ENCODE results near the gene FIGN. TPM values are rescaled to one million over a fixed set of nuclear protein-coding genes. Genes with fewer than 3 reads are reported as not detected.

The FIGN gene
- total RNA-seq, 2 experiments from 2014 or later: not detected

- H3K4me1 Mint-ChIP-seq: no peaks in the 10 kb centered on the region
- CTCF ChIA-PET: no interaction called here
- H3K9me3 Mint-ChIP-seq: no peaks in the 10 kb centered on the region
- H3K36me3 Mint-ChIP-seq (ENCODE audit: low read depth): no peaks in the 10 kb centered on the region
- no peak for DNase-seq
- POLR2A ChIA-PET: no interaction called here
- H3K27me3 Mint-ChIP-seq: no peaks in the 10 kb centered on the region
- no peak overlapping the region for H3K27ac Mint-ChIP-seq
- no peak overlapping the region for H3K4me3 Mint-ChIP-seq
These were observed 22.1 kb downstream of the FIGN start for GRCh38 chr2:163713534-163714311.

GRCh38 chr2:163711699-163712098 is 24.1 kb downstream of the FIGN start:
- Mint-ChIP-seq H3K9me3 (no peaks in the 10 kb centered on the region), H3K36me3 (ENCODE audit: low read depth) (no peaks in the 10 kb centered on the region)
- CTCF ChIA-PET: interaction anchor here (0.7 kb wide), 1 partner anchor 337 kb away, joined by 5 read pairs; no protein-coding TSS in a partner anchor

GRCh38 chr2:163711258-163711657 is 24.6 kb downstream of the FIGN start:
- Mint-ChIP-seq H3K27me3 (no peaks in the 10 kb centered on the region), H3K4me1 (no peaks in the 10 kb centered on the region)
- CTCF ChIA-PET: interaction anchor here (0.7 kb wide), 1 partner anchor 336 kb away, joined by 5 read pairs; no protein-coding TSS in a partner anchor

More at GRCh38 chr2:163711699-163712098, 24.1 kb downstream of the FIGN start:
- POLR2A ChIA-PET: no interaction called here
- no peaks in the 10 kb centered on the region for H3K4me1 Mint-ChIP-seq
- no peak overlapping the region for H3K27ac Mint-ChIP-seq
- DNase-seq: no peak
- H3K4me3 Mint-ChIP-seq: no peak overlapping the region
- no peaks in the 10 kb centered on the region for H3K27me3 Mint-ChIP-seq

GRCh38 chr2:163709270-163709669 is 26.5 kb downstream of the FIGN start:
- H3K27ac Mint-ChIP-seq: no peak overlapping the region
- H3K36me3 Mint-ChIP-seq (ENCODE audit: low read depth): no peaks in the 10 kb centered on the region
- no peaks in the 10 kb centered on the region for H3K9me3 Mint-ChIP-seq
- DNase-seq: no peak
- H3K27me3 Mint-ChIP-seq: no peaks in the 10 kb centered on the region
- POLR2A ChIA-PET: no interaction called here
- H3K4me1 Mint-ChIP-seq: no peaks in the 10 kb centered on the region
- CTCF ChIA-PET: no interaction called here
- no peak overlapping the region for H3K4me3 Mint-ChIP-seq

More at GRCh38 chr2:163711258-163711657, 24.6 kb downstream of the FIGN start:
- H3K9me3 Mint-ChIP-seq: no peaks in the 10 kb centered on the region
- no peaks in the 10 kb centered on the region for H3K36me3 Mint-ChIP-seq (ENCODE audit: low read depth)
- POLR2A ChIA-PET: no interaction called here
- no peak overlapping the region for H3K27ac Mint-ChIP-seq
- no peak for DNase-seq
- no peak overlapping the region for H3K4me3 Mint-ChIP-seq

- Mint-ChIP-seq H3K27me3 (no peaks in the 10 kb centered on the region), H3K9me3 (no peaks in the 10 kb centered on the region), H3K4me3 (no peak overlapping the region), H3K27ac (no peak overlapping the region), H3K4me1 (no peaks in the 10 kb centered on the region), H3K36me3 (ENCODE audit: low read depth) (no peaks in the 10 kb centered on the region)
- no peak for DNase-seq
- ChIA-PET CTCF (no interaction called here), POLR2A (no interaction called here)
These were observed 27.5 kb downstream of the FIGN start for GRCh38 chr2:163708265-163708664.

- H3K36me3 Mint-ChIP-seq (ENCODE audit: low read depth): no peaks in the 10 kb centered on the region
- H3K27me3 Mint-ChIP-seq: no peaks in the 10 kb centered on the region
- ChIA-PET CTCF (no interaction called here), POLR2A (no interaction called here)
- no peak for DNase-seq
- no peak overlapping the region for H3K27ac Mint-ChIP-seq
- H3K4me3 Mint-ChIP-seq: no peak overlapping the region
- no peaks in the 10 kb centered on the region for H3K4me1 Mint-ChIP-seq
- no peaks in the 10 kb centered on the region for H3K9me3 Mint-ChIP-seq
These were observed 32.4 kb downstream of the FIGN start for GRCh38 chr2:163703386-163703785.

GRCh38 chr2:163701399-163702195 is 34.2 kb downstream of the FIGN start:
- POLR2A ChIA-PET: no interaction called here
- no peaks in the 10 kb centered on the region for H3K9me3 Mint-ChIP-seq

GRCh38 chr2:163698857-163699256 is 37.0 kb downstream of the FIGN start:
- Mint-ChIP-seq H3K9me3 (no peaks in the 10 kb centered on the region), H3K27ac (no peak overlapping the region), H3K4me3 (no peak overlapping the region), H3K36me3 (ENCODE audit: low read depth) (no peaks in the 10 kb centered on the region), H3K27me3 (no peaks in the 10 kb centered on the region), H3K4me1 (no peaks in the 10 kb centered on the region)
- DNase-seq: no peak
- CTCF ChIA-PET: no interaction called here
- POLR2A ChIA-PET: no interaction called here

More at GRCh38 chr2:163701399-163702195, 34.2 kb downstream of the FIGN start:
- H3K4me1 Mint-ChIP-seq: no peaks in the 10 kb centered on the region
- CTCF ChIA-PET: no interaction called here
- no peak overlapping the region for H3K27ac Mint-ChIP-seq
- H3K36me3 Mint-ChIP-seq (ENCODE audit: low read depth): no peaks in the 10 kb centered on the region
- DNase-seq: no peak
- no peak overlapping the region for H3K4me3 Mint-ChIP-seq
- no peaks in the 10 kb centered on the region for H3K27me3 Mint-ChIP-seq

GRCh38 chr2:163697846-163698637 is 37.8 kb downstream of the FIGN start:
- Mint-ChIP-seq H3K4me3 (no peak overlapping the region), H3K36me3 (ENCODE audit: low read depth) (no peaks in the 10 kb centered on the region), H3K9me3 (no peaks in the 10 kb centered on the region), H3K27me3 (no peaks in the 10 kb centered on the region), H3K27ac (no peak overlapping the region), H3K4me1 (no peaks in the 10 kb centered on the region)
- no peak for DNase-seq
- POLR2A ChIA-PET: no interaction called here
- CTCF ChIA-PET: no interaction called here

GRCh38 chr2:163697429-163697828 is 38.4 kb downstream of the FIGN start:
- no peak for DNase-seq
- H3K27me3 Mint-ChIP-seq: no peaks in the 10 kb centered on the region
- no peak overlapping the region for H3K4me3 Mint-ChIP-seq
- H3K9me3 Mint-ChIP-seq: no peaks in the 10 kb centered on the region
- H3K27ac Mint-ChIP-seq: no peak overlapping the region
- CTCF ChIA-PET: no interaction called here
- no peaks in the 10 kb centered on the region for H3K4me1 Mint-ChIP-seq
- POLR2A ChIA-PET: no interaction called here
- H3K36me3 Mint-ChIP-seq (ENCODE audit: low read depth): no peaks in the 10 kb centered on the region

GRCh38 chr2:163693484-163693883 is 42.3 kb downstream of the FIGN start:
- Mint-ChIP-seq H3K36me3 (ENCODE audit: low read depth) (no peaks in the 10 kb centered on the region), H3K4me3 (no peak overlapping the region), H3K9me3 (no peaks in the 10 kb centered on the region), H3K27ac (no peak overlapping the region), H3K4me1 (no peaks in the 10 kb centered on the region), H3K27me3 (no peaks in the 10 kb centered on the region)
- DNase-seq: no peak
- ChIA-PET POLR2A (no interaction called here), CTCF (no interaction called here)

- no peaks in the 10 kb centered on the region for H3K36me3 Mint-ChIP-seq (ENCODE audit: low read depth)
- DNase-seq: no peak
- POLR2A ChIA-PET: no interaction called here
- CTCF ChIA-PET: no interaction called here
- no peak overlapping the region for H3K27ac Mint-ChIP-seq
- H3K4me1 Mint-ChIP-seq: no peaks in the 10 kb centered on the region
- no peak overlapping the region for H3K4me3 Mint-ChIP-seq
- H3K9me3 Mint-ChIP-seq: no peaks in the 10 kb centered on the region
- no peaks in the 10 kb centered on the region for H3K27me3 Mint-ChIP-seq
These were observed 43.0 kb downstream of the FIGN start for GRCh38 chr2:163692611-163693482.
